SK-N-MC (cell line): Measurements from ENCODE around the gene LRRN4CL.
"Not testable (repeated sequence)": the region's sequence is repeated elsewhere in the genome, so short reads cannot be mapped to it uniquely, and the experiment has no call there.

Experiments
- DNase-seq: peaks from one replicate; pipeline ENCODE4 v3.0.0-alpha.2; 2011; ENCODE audit warnings: low read depth, low spot score
- H3K27ac ChIP-seq: fragments of 200-600 bp; sonication (generic); 2 replicates; pipeline ENCODE4 v1.5.1; 2016; ENCODE audit warnings: mixed run types
- H3K36me3 ChIP-seq: fragments of 200-600 bp; sonication (generic); 2 replicates; pipeline ENCODE4 v1.6.1; 2017; ENCODE audit warnings: antibody characterized with exemption, low read length, mixed read lengths; ENCODE audit not compliant: insufficient read depth
- H3K4me3 ChIP-seq: fragments of 200-600 bp; sonication (generic); 2 replicates; pipeline ENCODE4 v1.5.1; 2016
- H3K9ac ChIP-seq: fragments of 200-600 bp; sonication (generic); 2 replicates; pipeline ENCODE4 v1.8.0; 2017; ENCODE audit warnings: mixed run types, mixed read lengths; ENCODE audit not compliant: insufficient read length
- H3K9me3 ChIP-seq: fragments of 200-600 bp; sonication (generic); 2 replicates; pipeline ENCODE4 v1.6.1; 2017; ENCODE audit warnings: low read depth, mild to moderate bottlenecking, antibody characterized with exemption, low read length, moderate library complexity, mixed read lengths
- EZH2 ChIP-seq: fragments of 200-600 bp; sonication (generic); IDR thresholded peaks from one replicate; pipeline ENCODE4 v1.6.1; 2017; ENCODE audit warnings: antibody characterized with exemption
- FOXP2 ChIP-seq: optimal IDR thresholded peaks from 2 replicates; pipeline ENCODE3; 2011; ENCODE audit warnings: mild to moderate bottlenecking, moderate library complexity; ENCODE audit not compliant: insufficient read depth; ENCODE audit errors: extremely low read length, control extremely low read depth
- POLR2AphosphoS5 ChIP-seq: IDR thresholded peaks from 2 replicates; pipeline ENCODE4 v1.6.1; 2012; ENCODE audit warnings: mild to moderate bottlenecking, low read depth, low read length, borderline replicate concordance

The LRRN4CL gene

DNA sequence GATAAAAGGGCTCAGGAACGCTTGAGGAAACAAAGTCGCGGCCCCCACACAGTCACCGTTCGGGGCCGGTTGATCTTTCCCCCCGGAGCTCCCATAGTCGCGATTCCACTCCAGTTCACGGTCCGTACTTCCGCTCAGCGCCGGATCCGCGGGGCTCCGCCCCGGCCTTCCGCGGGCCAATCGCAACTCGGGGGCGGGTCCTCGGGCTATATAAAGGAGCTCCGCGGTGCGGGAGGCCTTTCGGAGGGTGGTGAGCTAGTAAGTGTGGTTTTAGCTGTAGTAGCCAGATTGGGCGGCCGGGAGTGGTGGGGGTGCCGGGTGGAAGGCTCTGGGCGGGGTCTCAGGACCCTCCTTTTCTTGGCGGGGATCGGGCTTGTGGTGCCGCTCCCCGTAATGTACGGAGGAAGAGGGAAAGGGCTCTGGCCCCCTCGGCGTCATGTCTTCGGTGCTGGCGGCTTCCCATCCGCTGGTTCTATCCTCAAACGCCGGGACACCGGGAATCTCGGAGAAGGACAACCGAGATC, 24.2 kb downstream of the LRRN4CL start, which contains the start of the genes C11orf98 and CSKMT:
C11orf98 (minus strand) TSS at position 136 of the 524 bp plus-strand sequence; CDS start at position 95, 41 bp downstream.
CSKMT (plus strand) TSS at position 238 of the 524 bp plus-strand sequence. CDS start 568 bp downstream, outside the sequence.
- Histone ChIP-seq H3K4me3 (peak within 1 kb of the TSS; percentile 92), H3K36me3 (peaks cover 25% of the 10 kb centered on the region), H3K9me3 (no peaks in the 10 kb centered on the region), H3K27ac (peak within 1 kb of the TSS; percentile 78), H3K9ac (peak within 1 kb of the TSS; percentile 97)
- no peak for TF ChIP-seq EZH2
- peak; percentile 100 for TF ChIP-seq POLR2AphosphoS5
- TF ChIP-seq FOXP2, result no peak
- peak; percentile 67 for DNase-seq

DNA sequence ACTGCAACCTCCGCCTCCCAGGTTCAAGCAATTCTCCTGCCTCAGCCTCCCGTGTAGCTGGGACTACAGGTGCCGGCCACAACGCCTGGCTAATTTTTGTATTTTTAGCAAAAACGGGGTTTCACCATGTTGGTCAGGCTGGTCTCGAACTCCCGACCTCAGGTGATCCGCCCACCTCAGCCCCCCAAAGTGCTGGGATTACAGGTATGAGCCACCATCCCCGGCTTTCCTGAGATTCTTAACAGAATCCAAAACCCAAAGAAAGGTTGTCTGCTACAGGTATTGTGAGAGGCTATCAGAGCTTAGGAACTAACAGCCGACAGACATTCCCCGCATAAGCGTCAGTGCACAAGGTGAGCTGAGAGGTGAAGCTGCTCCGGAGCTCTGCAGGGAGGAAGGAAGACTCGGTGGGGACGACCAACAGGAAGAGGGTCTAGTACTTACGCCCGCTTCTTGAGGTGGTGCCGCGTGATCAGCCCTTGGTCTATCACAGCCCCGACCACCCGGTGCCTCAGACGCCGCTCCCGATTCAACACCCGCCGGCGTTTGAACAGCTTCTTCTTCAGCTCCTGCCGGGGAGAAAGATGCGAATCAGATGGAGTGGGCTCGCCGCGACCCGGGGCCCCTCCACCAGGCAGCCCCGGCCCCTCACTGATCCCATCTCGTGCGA, 24.8 kb downstream of the LRRN4CL start:
- Histone ChIP-seq H3K4me3 (peak overlapping the region; percentile 92), H3K27ac (peak overlapping the region; percentile 78; the same call in 1 of the 2 replicates), H3K9ac (peak overlapping the region; percentile 97), H3K9me3 (no peaks in the 10 kb centered on the region), H3K36me3 (peaks cover 25% of the 10 kb centered on the region)
- DNase-seq, result no peak
- TF ChIP-seq POLR2AphosphoS5 (no peak), EZH2 (no peak), FOXP2 (no peak)

DNA sequence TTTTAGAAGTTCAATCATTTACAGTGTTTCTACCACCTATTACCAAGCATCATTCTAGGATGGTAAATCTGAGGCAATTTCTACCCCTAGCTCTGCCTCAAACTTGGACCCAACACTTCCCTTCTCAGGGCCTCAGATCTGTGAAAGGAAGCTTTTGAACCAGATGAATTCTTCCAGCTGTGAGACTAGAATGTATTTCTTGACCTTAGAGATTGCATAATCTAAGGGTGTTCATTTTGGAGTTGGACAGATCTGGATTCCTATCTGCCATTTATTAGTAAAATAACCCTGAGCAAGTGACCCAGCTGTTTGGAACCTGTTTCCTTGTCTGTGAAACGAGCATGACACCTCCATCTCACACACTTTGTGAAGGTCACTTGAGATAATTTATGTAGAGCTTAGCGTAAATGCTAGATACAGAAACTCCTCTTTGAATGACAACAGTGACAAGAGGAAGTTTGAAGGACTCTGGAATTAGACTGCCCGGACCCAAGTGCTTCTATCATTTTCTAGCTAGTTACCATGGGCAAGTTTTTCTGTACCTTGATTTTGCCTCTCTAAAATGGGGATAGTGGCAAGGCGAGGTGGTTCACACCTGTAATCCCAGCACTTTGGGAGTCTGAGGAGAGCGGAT, 32.4 kb downstream of the LRRN4CL start:
- Histone ChIP-seq H3K27ac (no peak overlapping the region), H3K36me3 (no peaks in the 10 kb centered on the region), H3K9ac (peak overlapping the region; percentile 3), H3K4me3 (no peak overlapping the region), H3K9me3 (no peaks in the 10 kb centered on the region)
- DNase-seq, result no peak
- TF ChIP-seq EZH2, result no peak
- TF ChIP-seq POLR2AphosphoS5, result no peak
- TF ChIP-seq FOXP2, result no peak

DNA sequence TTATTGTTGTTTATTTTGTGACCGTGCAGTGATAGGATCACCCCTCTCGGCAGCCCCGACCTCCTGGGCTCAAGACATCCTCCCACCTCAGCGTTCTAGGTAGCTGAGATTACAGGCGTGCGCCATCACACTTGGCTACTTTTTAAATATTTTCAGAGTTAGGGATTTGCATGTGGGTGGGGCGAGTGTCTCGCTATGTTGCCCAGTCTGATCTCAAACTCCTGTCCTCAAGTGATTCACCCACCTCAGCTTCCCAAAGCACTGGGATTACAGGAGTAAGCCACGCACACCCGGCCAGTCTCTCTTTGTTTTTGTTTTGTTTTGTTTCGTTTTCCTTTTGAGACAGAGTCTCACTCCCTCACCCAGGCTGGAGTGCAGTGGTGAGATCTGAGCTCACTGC, 35.0 kb downstream of the LRRN4CL start:
- TF ChIP-seq FOXP2, result no peak
- no peak for TF ChIP-seq POLR2AphosphoS5
- TF ChIP-seq EZH2, result no peak
- Histone ChIP-seq H3K4me3 (no peak overlapping the region), H3K9ac (no peak overlapping the region), H3K36me3 (peaks cover 5% of the 10 kb centered on the region; the same call in 1 of the 2 replicates), H3K9me3 (no peaks in the 10 kb centered on the region), H3K27ac (no peak overlapping the region)
- no peak for DNase-seq

DNA sequence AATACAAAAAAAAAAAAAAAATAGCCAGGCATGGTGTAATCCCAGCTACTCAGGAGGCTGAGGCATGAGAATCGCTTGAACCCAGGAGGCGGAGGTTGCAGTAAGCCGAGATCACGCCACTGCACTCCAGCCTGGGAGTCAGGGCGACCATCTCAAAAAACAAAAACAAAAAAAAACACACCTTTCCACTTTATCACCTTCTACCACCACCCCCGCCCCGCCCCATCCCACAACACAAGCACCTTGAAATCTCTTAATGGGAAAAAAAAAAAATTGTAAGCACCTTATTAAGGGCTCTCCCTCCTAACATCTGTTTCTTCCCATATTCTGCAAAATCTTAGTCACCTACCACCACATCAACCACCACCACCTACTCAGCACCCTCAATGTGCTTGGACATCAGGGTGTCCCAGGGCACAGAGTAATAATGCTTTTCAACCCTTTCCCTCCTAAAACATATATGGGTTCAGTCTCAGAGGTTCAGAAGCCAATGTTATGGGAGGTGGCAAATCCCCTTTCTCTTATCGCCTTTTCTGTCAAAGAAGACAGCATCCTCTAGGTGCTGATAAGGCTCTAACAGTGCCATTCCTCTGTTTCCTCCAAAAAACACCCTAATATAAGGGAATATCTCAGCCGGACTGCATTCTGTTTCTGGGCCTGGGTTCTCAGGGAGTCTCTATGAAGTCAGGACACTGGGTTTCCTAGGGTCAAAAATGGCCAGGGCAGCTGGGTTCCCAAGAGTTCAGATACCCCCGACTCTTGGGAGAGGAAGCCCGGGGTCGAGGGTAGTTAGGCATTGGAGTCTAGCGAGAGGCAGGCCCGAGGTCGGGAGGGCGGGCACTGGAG, 36.9 kb downstream of the LRRN4CL start:
- peak overlapping the region; percentile 92 for H3K9ac ChIP-seq
- DNase-seq, result no peak
- peak overlapping the region; percentile 83 for H3K27ac ChIP-seq
- TF ChIP-seq FOXP2 (no peak), POLR2AphosphoS5 (no peak), EZH2 (no peak)
- no peaks in the 10 kb centered on the region for H3K9me3 ChIP-seq
- peak overlapping the region; percentile 95 for H3K4me3 ChIP-seq
- H3K36me3 ChIP-seq, result peaks cover 14% of the 10 kb centered on the region; the same call in 1 of the 2 replicates

DNA sequence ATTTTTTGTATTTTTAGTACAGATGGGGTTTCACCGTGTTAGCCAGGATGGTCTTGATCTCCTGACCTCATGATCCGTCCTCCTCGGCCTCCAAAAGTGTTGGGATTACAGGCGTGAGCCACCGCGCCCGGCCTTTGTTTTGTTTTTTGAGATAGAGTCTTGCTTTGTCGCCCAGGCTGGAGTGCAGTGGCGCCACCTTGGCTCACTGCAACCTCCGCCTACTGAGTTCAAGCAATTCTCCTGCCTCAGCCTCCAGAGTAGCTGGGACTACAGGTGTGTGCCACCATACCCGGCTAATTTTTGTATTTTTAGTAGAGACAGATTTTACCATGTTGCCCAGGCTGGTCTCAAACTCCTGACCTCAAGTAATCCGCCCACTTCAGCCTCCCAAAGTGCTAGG, 39.0 kb downstream of the LRRN4CL start:
- peaks cover 14% of the 10 kb centered on the region; the same call in 1 of the 2 replicates for H3K36me3 ChIP-seq
- not testable (repeated sequence) for H3K9me3 ChIP-seq, H3K27ac ChIP-seq, DNase-seq, H3K4me3 ChIP-seq, H3K9ac ChIP-seq

DNA sequence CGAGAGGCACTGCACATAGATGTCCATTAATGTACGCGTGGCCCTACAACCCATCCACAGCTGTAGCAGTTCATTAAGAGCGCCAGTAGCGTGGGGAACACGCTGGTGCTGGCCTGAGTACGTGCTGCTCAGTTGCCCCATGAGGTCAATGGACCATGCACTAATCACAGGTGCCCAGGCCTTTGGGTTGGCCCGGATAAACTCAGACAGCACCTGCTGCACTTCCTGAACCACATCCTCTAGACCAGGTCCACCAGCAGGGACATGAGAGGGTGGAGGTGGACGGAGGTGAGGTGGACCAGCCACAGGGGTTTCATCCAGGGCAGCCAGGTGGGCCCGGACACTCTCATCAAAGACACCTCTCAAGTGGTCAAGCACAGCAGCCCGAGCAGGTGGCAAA, 39.8 kb downstream of the LRRN4CL start:
- H3K36me3 ChIP-seq, result peaks cover 16% of the 10 kb centered on the region; the same call in 1 of the 2 replicates

DNA sequence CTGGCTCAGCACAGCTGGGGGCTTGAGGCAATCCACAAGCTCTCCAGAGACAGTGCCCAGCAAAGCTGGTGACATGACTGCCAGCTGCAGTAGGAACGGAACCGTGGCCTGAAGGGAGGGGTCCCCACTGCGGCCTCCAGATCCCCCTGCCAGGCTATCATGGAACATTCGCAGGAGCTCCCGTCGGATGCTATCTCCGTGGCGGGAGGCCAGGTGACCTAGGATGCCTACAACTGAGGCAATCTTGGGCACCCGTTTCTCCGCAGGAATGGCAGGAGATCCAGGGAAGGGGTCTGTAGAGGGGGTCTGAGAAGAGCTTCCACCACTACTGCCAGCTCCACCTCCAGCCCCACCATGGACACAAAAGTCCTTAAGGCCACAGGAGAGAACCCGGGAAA, 40.4 kb downstream of the LRRN4CL start:
- Histone ChIP-seq H3K9ac (no peak overlapping the region), H3K4me3 (no peak overlapping the region), H3K27ac (no peak overlapping the region), H3K36me3 (peaks cover 21% of the 10 kb centered on the region; the same call in 1 of the 2 replicates), H3K9me3 (no peaks in the 10 kb centered on the region)
- TF ChIP-seq POLR2AphosphoS5, result no peak; the same call in 1 of the 2 replicates
- no peak for TF ChIP-seq FOXP2
- TF ChIP-seq EZH2, result no peak
- DNase-seq, result no peak

More for the DNA sequence above, 39.8 kb downstream of the LRRN4CL start:
- no peak overlapping the region for H3K9ac ChIP-seq
- H3K9me3 ChIP-seq, result no peaks in the 10 kb centered on the region
- DNase-seq, result no peak
- TF ChIP-seq EZH2, result no peak
- no peak for TF ChIP-seq POLR2AphosphoS5
- TF ChIP-seq FOXP2, result no peak
- H3K27ac ChIP-seq, result no peak overlapping the region
- H3K4me3 ChIP-seq, result no peak overlapping the region
